ENCODE data around the gene POLG2.
A peak's percentile ranks its signal among the peaks of the same experiment; 100 is the strongest.
"Not testable (repeated sequence)": the region's sequence is repeated elsewhere in the genome, so short reads cannot be mapped to it uniquely, and the experiment has no call there.

The POLG2 gene

GRCh38 chr17:64505340-64506200 is 8.7 kb upstream of the POLG2 start:
- peak; percentile 90 for DNase-seq (ENCODE audit: low spot score)

GRCh38 chr17:64504769-64505339 is 8.0 kb upstream of the POLG2 start:
- no peak for DNase-seq (ENCODE audit: low spot score)

- DNase-seq (ENCODE audit: low spot score), result no peak
Measured at GRCh38 chr17:64503821-64504768, 7.2 kb upstream of the POLG2 start.

- DNase-seq (ENCODE audit: low spot score), result no peak
Measured at GRCh38 chr17:64503341-64503740, 6.5 kb upstream of the POLG2 start.

GRCh38 chr17:64502809-64503208 is 6.0 kb upstream of the POLG2 start:
- DNase-seq (ENCODE audit: low spot score), result no peak

GRCh38 chr17:64502021-64502420 is 5.2 kb upstream of the POLG2 start:
- DNase-seq (ENCODE audit: low spot score), result no peak

- DNase-seq (ENCODE audit: low spot score), result no peak
Measured at GRCh38 chr17:64500862-64501765, 4.3 kb upstream of the POLG2 start.

- DNase-seq (ENCODE audit: low spot score), result no peak
Measured at GRCh38 chr17:64500487-64500859, 3.6 kb upstream of the POLG2 start.

- DNase-seq (ENCODE audit: low spot score), result no peak
Measured at GRCh38 chr17:64499805-64500486, 3.1 kb upstream of the POLG2 start.

GRCh38 chr17:64498308-64499203 is 1.7 kb upstream of the POLG2 start:
- no peak for DNase-seq (ENCODE audit: low spot score)

GRCh38 chr17:64497565-64498035 is 746 bp upstream of the POLG2 start:
- DNase-seq (ENCODE audit: low spot score), result no peak

- DNase-seq (ENCODE audit: low spot score), result no peak
Measured at GRCh38 chr17:64496348-64496785, 487 bp downstream of the POLG2 start.

- not testable (repeated sequence) for DNase-seq (ENCODE audit: low spot score)
Measured at GRCh38 chr17:64495300-64495699, 1.6 kb downstream of the POLG2 start.

- DNase-seq (ENCODE audit: low spot score), result no peak
Measured at GRCh38 chr17:64494121-64494520, 2.7 kb downstream of the POLG2 start.

- DNase-seq (ENCODE audit: low spot score), result no peak
Measured at GRCh38 chr17:64492481-64493109, 4.3 kb downstream of the POLG2 start.

- DNase-seq (ENCODE audit: low spot score), result no peak
Measured at GRCh38 chr17:64491994-64492393, 4.9 kb downstream of the POLG2 start.

- no peak for DNase-seq (ENCODE audit: low spot score)
Measured at GRCh38 chr17:64491034-64491860, 5.6 kb downstream of the POLG2 start.

- no peak for DNase-seq (ENCODE audit: low spot score)
Measured at GRCh38 chr17:64488301-64488700, 8.6 kb downstream of the POLG2 start.
